ENCODE measurements around the gene FRA10AC1.

GRCh38 chr10:93654201-93654600 lies 48.2 kb downstream of the FRA10AC1 start:
- no peak for TF ChIP-seq FOXM1 (IDR thresholded peaks at IDR 0.05; ENCODE audit: low read depth, low read length)
- no peak for TF ChIP-seq POLR2A (IDR thresholded peaks at IDR 0.05; ENCODE audit: low read depth, low read length)
- no peak for TF ChIP-seq CTCF (IDR thresholded peaks at IDR 0.05 in 2 of 3, conservative IDR thresholded peaks at IDR 0.05 in 1 of 3; ENCODE audit: control insufficient read depth in 2 of 3, extremely low read depth in 1 of 3, insufficient read depth in 1 of 3, low read depth in 3 of 3, low read length in 3 of 3)
- TF ChIP-seq ZBTB33 (IDR thresholded peaks at IDR 0.05): no peak
- no peak for TF ChIP-seq ZSCAN29 (IDR thresholded peaks at IDR 0.05)
- TF ChIP-seq ESRRA (IDR thresholded peaks at IDR 0.05; ENCODE audit: low read length): no peak
- no peak for TF ChIP-seq EZH2 (IDR thresholded peaks at IDR 0.05; ENCODE audit: borderline replicate concordance, control insufficient read depth, low read depth, low read length)
- TF ChIP-seq POLR2AphosphoS5 (IDR thresholded peaks at IDR 0.05; ENCODE audit: low read length): no peak
- no peak for TF ChIP-seq TARDBP (IDR thresholded peaks at IDR 0.05; ENCODE audit: borderline replicate concordance)
- no peak for TF ChIP-seq BCLAF1 (IDR thresholded peaks at IDR 0.05)
- TF ChIP-seq PBX3 (IDR thresholded peaks at IDR 0.05; ENCODE audit: insufficient replicate concordance, low read depth, low read length): no peak
- TF ChIP-seq SMAD1 (IDR thresholded peaks at IDR 0.05; ENCODE audit: low read depth, partially characterized antibody): no peak
- TF ChIP-seq NBN (IDR thresholded peaks at IDR 0.05): no peak
